Measurements from ENCODE around the gene SIGLEC1.
A peak's percentile ranks its signal among the peaks of the same experiment; 100 is the strongest.

The SIGLEC1 gene

GRCh38 chr20:3744037-3744436 lies 31.6 kb upstream of the SIGLEC1 start:
- DNase-seq (ENCODE audit: low spot score), result no peak

- DNase-seq (ENCODE audit: low spot score), result no peak
Observed at GRCh38 chr20:3743251-3743650, 30.9 kb upstream of the SIGLEC1 start.

- DNase-seq (ENCODE audit: low spot score), result no peak
Observed at GRCh38 chr20:3741836-3742458, 29.5 kb upstream of the SIGLEC1 start.

- no peak for DNase-seq (ENCODE audit: low spot score)
Observed at GRCh38 chr20:3740615-3741301, 28.4 kb upstream of the SIGLEC1 start.

- no peak for DNase-seq (ENCODE audit: low spot score)
Observed at GRCh38 chr20:3739926-3740451, 27.6 kb upstream of the SIGLEC1 start.

GRCh38 chr20:3739054-3739925 lies 26.9 kb upstream of the SIGLEC1 start:
- DNase-seq (ENCODE audit: low spot score), result peak; percentile 72

GRCh38 chr20:3738111-3739053 lies 26.0 kb upstream of the SIGLEC1 start:
- no peak for DNase-seq (ENCODE audit: low spot score)

GRCh38 chr20:3735768-3736167 lies 23.4 kb upstream of the SIGLEC1 start:
- no peak for DNase-seq (ENCODE audit: low spot score)

GRCh38 chr20:3734111-3734843 lies 21.9 kb upstream of the SIGLEC1 start:
- no peak for DNase-seq (ENCODE audit: low spot score)

GRCh38 chr20:3733119-3733995 lies 21.0 kb upstream of the SIGLEC1 start:
- no peak for DNase-seq (ENCODE audit: low spot score)

GRCh38 chr20:3732327-3733118 lies 20.1 kb upstream of the SIGLEC1 start, which contains the start of gene HSPA12B:
TSS of gene HSPA12B (plus strand) at chr20:3732685. CDS start at chr20:3738675, 5,990 bp downstream.
- DNase-seq (ENCODE audit: low spot score), result no peak

GRCh38 chr20:3731944-3732326 lies 19.5 kb upstream of the SIGLEC1 start:
- no peak for DNase-seq (ENCODE audit: low spot score)

- no peak for DNase-seq (ENCODE audit: low spot score)
Observed at GRCh38 chr20:3730803-3731672, 18.6 kb upstream of the SIGLEC1 start.

- no peak for DNase-seq (ENCODE audit: low spot score)
Observed at GRCh38 chr20:3729811-3730540, 17.6 kb upstream of the SIGLEC1 start.

- DNase-seq (ENCODE audit: low spot score), result no peak
Observed at GRCh38 chr20:3729378-3729777, 17.0 kb upstream of the SIGLEC1 start.

- no peak for DNase-seq (ENCODE audit: low spot score)
Observed at GRCh38 chr20:3728876-3729275, 16.5 kb upstream of the SIGLEC1 start.

GRCh38 chr20:3728354-3728753 lies 16.0 kb upstream of the SIGLEC1 start:
- no peak for DNase-seq (ENCODE audit: low spot score)

All from kidney capillary endothelial cell (primary cell).